ENCODE results near the gene ZNF462.
"Not testable (repeated sequence)": the region's sequence is repeated elsewhere in the genome, so short reads cannot be mapped to it uniquely, and the experiment has no call there.

The ZNF462 gene

DNA sequence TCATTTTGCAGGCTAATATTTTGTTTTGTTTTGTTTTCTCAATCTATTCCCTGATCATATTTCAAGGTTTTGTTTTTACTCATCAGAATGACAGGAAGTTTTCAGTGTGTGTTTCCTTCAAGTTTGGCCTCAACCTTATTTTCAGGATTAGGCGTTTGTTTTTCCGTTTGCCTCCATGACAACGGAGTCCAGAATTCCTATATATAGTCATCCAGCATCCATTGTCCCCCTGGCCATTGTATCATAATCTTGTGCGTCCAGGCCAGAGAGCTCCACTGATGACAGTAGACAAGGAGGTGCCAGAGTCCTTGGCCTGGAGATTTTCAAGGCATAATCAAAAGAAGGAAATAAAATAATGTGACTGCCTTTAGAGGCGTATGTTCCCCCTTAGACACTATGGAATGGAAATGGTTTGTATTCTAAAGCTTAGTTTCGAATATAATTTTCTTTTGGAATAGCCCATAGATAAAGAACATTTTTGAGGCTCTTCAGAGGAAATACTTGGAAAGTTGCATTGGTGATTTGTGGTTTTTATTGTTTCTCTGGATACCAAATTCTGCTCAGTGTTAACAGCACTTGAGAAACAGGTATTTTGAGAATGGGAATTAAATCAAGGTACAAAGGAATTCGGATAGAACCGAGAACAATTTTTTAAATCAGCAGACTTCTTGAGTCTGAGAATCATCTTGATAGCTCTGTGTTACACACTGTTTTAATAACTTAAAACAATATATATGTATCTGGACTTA is 99.8 kb downstream of the ZNF462 start:
- DNase-seq (ENCODE audit: low read depth in 2 of 2), result no peak

DNA sequence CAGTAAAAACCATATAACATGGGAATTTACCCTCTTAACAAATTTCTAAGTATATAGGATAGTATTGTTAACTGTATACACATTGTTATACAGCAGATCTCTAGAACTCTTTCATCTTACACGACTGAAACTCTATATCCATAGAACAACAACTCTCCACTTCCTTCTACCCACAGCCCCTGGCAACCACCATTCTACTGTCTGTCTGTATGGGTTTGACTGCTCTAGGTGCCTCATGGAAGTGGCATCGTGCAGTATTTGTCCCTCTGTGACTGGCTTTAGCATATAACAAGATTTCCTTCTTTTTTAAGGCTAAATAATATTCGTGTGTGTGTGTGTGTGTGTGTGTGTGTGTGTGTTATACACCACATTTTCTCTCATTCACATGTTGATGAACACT is 100.7 kb downstream of the ZNF462 start:
- no peak for DNase-seq (ENCODE audit: low read depth in 2 of 2)

DNA sequence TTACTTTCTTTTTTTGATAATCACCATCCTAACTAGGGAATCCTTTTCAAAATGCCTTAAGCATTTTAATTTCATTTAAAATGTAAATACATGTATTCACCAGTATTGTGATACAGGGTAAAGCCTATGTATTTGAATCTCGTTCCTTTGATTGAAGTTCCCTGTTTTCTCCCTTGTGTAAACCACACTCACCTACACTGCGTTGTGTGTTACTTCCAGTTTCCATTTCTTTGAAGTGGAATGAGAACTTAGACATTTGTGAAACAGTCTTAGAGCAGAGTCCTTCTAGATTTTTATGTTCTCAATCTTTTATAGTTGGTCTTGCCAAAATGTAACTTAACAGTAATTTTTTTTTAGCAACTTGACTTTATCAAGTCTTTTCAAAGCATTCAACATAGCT is 101.4 kb downstream of the ZNF462 start:
- DNase-seq (ENCODE audit: low read depth in 2 of 2), result no peak

DNA sequence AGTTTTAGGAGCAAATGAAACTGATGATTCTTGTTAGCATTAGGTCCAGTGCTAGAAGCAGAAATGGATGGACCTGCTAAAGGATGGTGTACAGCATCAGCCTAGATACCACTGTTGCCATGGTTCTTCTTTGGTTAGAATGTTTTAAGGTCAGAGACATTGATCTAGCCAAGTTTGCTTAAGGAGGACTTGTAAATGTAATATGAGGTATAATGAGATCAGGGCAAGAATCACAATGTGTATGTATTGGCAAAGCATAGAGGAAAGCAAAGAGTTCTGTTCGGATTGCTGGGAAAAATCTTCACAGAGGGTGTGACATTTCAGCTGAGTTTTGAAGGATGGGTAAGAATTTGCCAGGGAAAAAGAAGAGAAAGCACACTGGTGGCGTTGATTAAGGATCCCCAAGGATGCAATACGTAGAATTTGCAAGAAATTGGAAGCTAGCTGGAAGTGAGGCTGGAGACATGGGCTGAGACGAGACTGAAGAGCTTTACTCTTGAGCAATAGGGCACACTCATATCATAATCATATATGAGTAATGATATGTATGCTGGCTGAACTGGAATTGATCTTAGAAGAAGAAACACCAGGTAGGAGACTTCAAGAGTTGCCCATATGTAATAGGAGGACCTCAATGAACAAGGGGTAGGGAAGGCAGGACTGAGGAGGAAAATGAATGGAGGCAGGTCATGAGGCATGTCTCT is 102.0 kb downstream of the ZNF462 start:
- no peak for DNase-seq (ENCODE audit: low read depth in 2 of 2)

- DNase-seq (ENCODE audit: low read depth in 2 of 2), result no peak
These were observed 103.5 kb downstream of the ZNF462 start for GRCh38 chr9:106966481-106966880.

DNA sequence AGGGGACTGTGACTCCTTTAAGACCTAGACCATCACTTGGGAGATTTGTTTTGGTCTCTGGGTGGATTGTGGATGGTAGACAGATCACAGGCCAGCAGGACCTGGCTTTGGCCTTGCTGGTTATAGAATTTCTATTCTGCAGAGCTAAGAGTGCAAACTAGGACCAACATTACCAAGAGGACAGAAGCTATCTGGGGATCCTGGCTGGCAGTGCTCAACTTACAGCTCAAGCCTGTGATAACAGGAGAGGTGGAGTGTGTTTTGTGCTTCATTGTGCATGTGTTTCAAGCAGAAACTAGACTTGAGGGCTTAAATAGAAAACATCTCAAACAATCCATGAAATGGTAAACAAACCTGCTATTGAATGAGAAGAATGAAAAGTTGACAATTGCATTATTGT is 106.7 kb downstream of the ZNF462 start:
- no peak for DNase-seq (ENCODE audit: low read depth in 2 of 2)

DNA sequence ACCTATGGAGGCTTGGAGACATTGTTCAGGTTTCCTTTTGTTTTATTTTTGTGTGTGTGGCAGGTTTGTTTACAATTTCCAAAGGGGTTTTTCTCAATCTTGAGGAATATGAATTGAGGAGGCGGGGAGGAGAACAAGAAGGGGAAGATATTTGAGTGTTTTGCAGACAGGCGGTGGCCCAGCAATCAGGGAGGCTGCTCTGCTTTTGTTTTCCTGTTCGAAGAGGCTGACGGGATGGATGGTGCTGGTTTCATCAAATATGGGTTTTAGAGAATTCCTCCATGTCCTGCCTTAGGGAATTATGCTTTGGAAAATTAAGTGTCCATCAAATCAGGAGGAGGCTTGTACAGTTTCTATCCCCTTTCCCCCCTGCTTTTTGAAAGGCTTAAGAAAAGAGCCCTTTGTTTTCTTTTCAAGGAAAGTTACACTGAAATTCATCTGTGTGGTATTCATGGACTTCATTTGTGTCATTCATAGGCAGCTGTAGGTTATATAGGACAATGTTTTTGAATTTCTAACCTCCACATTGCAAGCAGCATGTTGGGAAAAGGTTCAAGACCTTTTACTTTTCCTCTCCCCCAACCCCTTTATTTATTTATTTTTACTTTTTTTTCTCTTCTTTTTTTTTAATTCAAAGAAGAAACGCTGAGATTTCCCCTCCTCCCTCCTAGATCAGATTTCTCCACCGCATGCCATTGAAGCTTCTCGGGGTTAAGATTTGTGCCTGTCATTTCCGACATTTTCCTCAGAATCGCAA is 107.4 kb downstream of the ZNF462 start:
- no peak for DNase-seq (ENCODE audit: low read depth in 2 of 2)

- no peak for DNase-seq (ENCODE audit: low read depth in 2 of 2)
These were observed 108.1 kb downstream of the ZNF462 start for GRCh38 chr9:106970976-106971457.

DNA sequence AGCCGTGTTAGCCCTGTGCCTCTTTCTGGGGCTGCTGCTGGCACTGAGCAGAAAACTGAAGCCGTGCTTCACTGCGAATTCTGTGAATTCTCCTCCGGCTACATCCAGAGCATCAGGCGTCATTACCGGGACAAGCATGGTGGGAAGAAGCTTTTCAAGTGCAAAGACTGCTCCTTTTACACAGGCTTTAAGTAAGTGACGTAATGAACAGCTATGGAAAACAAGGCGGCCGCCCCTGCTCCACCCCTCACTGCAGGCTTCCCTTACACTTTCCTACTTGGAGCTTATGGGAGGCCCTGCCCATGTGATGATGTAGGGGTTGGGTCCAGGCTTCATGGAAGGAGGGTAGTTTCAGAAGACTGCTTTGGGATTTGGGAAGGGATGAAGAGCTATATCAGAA is 109.1 kb downstream of the ZNF462 start:
- DNase-seq (ENCODE audit: low read depth in 2 of 2), result no peak

GRCh38 chr9:106974341-106974740 is 111.4 kb downstream of the ZNF462 start:
- no peak for DNase-seq (ENCODE audit: low read depth in 2 of 2)

DNA sequence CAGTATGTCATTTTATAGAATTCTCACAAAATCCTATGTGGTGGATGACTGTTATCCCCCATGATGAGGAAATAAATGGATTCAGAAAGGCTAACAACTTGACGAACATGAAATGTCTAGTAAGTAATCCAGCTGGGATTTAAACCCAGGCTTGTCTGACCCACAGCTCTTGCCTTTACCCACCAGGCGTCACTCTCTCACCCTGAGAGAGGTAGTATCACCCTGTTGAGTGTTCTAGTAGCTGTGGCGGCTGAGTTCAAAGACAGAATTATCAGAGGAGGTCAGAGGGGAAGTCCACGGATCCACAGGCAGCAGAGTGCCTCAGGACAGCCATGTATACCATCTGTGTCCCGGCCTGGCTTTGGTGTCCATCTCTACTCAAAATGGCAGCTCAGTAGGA is 113.8 kb downstream of the ZNF462 start:
- no peak for DNase-seq (ENCODE audit: low read depth in 2 of 2)

- no peak for DNase-seq (ENCODE audit: low read depth in 2 of 2)
These were observed 117.7 kb downstream of the ZNF462 start for GRCh38 chr9:106980551-106981101.

GRCh38 chr9:106981396-106982287 is 118.7 kb downstream of the ZNF462 start:
- DNase-seq (ENCODE audit: low read depth in 2 of 2), result no peak

- DNase-seq (ENCODE audit: low read depth in 2 of 2), result no peak
These were observed 119.7 kb downstream of the ZNF462 start for GRCh38 chr9:106982636-106983035.

DNA sequence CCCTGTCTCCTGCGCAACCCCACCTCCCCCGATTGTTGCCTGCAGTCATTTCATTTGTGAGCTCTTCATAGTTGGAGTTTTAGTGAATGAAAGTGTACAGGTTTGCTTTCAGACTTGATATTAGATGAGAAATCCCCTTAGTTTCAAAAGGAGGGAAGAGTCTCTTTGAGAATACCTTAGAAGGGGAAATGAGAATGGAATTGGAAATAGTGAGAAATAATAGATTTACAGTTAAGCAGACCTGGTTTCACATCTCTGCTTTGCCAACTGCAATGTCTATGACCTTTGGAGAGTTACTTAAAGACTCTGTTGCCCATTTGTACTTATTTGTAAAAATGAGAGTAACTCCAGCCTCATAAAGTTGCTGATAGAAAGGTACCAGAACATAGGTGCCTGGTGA is 120.4 kb downstream of the ZNF462 start:
- no peak for DNase-seq (ENCODE audit: low read depth in 2 of 2)

GRCh38 chr9:106989904-106990303 is 126.9 kb downstream of the ZNF462 start:
- DNase-seq (ENCODE audit: low read depth in 2 of 2), result not testable (repeated sequence)

DNA sequence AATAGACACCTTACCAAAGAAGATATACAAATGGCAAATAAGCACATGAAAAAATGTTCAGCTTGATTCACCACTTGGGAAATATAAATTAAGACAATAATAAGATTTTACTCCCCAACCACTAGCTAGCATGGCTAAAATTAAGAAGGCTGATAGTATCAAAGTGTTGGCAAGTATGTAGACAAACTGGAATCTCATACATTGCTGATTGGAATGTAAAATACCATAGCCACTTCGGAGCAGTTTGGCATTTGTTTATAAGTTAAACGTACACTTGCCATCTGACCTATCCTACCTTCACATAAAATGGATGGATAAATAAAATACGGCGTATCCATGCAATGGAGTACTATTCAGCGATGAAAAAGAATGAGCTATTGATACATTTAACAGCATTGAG is 129.2 kb downstream of the ZNF462 start:
- DNase-seq (ENCODE audit: low read depth in 2 of 2), result no peak

DNA sequence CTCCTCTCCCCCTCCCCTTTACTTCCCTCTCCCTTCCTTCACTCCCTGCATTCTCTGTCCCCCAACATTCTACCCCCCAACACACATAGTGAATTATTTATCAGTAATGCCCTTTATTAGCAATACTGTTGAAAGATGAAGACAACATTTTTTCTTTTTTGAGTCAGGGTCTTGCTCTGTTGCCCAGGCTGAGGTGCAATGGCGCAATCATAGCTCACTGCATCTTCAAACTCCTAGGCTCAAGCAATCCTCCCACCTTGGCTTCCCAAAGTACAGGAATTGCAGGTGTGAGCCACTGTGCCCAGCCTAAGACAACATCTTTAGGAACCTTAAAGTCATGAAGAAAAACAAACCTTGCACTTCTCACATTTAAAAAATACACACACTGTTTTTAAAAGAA is 130.6 kb downstream of the ZNF462 start:
- no peak for DNase-seq (ENCODE audit: low read depth in 2 of 2)

DNA sequence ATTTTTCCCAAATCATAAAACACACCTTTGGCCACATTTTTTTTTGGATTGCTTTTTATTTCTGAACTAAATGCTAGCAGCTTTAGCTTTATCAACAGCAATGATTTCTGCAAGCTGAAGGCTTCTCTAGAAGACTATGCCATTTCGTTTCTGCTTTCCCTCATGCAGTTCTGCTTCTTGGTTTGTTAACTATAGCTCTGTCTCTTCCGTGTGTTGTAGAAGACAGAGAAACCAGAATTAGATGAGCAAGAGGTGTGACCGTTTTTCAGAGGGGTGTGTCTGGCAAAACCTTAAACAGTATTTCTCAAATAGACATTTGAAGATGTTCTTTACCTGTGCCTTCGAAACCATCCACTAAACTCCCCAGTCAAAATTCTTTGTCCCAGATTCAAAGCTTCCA is 131.5 kb downstream of the ZNF462 start:
- DNase-seq (ENCODE audit: low read depth in 2 of 2), result no peak

DNA sequence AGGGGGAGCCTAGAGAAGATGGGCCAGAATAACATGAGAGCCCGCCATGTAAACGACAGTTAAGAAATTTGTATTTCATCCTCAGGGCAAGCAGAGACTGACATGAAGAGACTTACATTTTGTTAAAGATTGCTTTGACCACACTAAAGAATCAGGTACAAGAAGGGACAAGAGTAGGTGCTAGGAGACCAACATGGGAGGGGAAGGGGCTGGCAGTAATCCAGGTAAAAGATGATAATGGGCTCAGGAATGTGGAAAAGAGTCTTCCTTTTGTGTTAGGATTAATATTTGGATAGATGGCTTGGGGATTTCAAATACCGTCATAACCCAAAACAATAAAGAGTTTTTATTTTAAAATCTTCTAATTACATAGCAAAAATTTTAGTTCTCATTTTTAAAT is 137.3 kb downstream of the ZNF462 start:
- DNase-seq (ENCODE audit: low read depth in 2 of 2), result no peak

DNA sequence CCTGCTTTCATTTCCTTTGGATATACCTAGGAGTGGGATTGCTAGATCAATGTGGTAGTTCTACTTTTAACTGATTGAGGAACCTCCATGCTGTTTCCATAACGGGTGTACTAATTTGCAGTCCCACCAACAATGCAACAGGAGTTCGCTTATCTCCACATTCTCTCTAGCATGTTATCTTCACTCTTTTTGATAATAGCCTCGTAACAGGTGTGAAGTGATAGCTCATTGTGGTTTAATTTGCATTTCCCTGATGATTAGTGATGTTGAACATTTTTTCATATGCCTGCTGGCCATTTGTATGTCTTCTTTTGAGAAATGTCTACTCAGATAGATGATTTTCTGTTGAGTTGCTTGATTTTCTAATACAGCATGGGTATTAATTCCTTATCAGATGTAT is 142.2 kb downstream of the ZNF462 start:
- DNase-seq (ENCODE audit: low read depth in 2 of 2), result no peak
